GM12801 (cell line): ENCODE data around the gene DIPK1B.

Experiments used
- CTCF ChIP-seq: IDR thresholded peaks from one replicate; pipeline ENCODE4 v1.5.1; 2011; ENCODE audit warnings: control low read depth; ENCODE audit not compliant: insufficient read length; ENCODE audit errors: extremely low read depth

The DIPK1B gene

GRCh38 chr9:136756134-136756438, 43.7 kb downstream of the DIPK1B start:
- TF ChIP-seq CTCF, result no peak

- no peak for TF ChIP-seq CTCF
These were observed 44.5 kb downstream of the DIPK1B start for GRCh38 chr9:136756836-136757235.

GRCh38 chr9:136757328-136757727, 45.0 kb downstream of the DIPK1B start:
- no peak for TF ChIP-seq CTCF

- no peak for TF ChIP-seq CTCF
These were observed 45.4 kb downstream of the DIPK1B start for GRCh38 chr9:136757751-136758140.

GRCh38 chr9:136759001-136759400, 46.6 kb downstream of the DIPK1B start:
- no peak for TF ChIP-seq CTCF

GRCh38 chr9:136759436-136760325, 47.3 kb downstream of the DIPK1B start:
- TF ChIP-seq CTCF, result no peak

GRCh38 chr9:136760424-136760823, 48.1 kb downstream of the DIPK1B start:
- TF ChIP-seq CTCF, result no peak

GRCh38 chr9:136761545-136761981, 49.2 kb downstream of the DIPK1B start:
- TF ChIP-seq CTCF, result no peak
